Retinal pigment epithelial cell (primary cell): ENCODE data around the gene PPM1J.

Source experiments
- DNase-seq: peaks from one replicate; pipeline ENCODE4 v3.0.0-alpha.2; 2010; ENCODE audit warnings: low read depth
- H3K4me3 ChIP-seq: 2 replicates; pipeline ENCODE4 v1.5.1; 2011; ENCODE audit warnings: mild to moderate bottlenecking, low read length, control low read depth, moderate library complexity
- TF ChIP-seq, protein P1 (sequence below): conservative IDR thresholded peaks from 2 replicates; pipeline ENCODE4 v1.5.1; 2011; ENCODE audit warnings: low read depth, low read length, control low read depth, inconsistent platforms

The PPM1J gene

DNA sequence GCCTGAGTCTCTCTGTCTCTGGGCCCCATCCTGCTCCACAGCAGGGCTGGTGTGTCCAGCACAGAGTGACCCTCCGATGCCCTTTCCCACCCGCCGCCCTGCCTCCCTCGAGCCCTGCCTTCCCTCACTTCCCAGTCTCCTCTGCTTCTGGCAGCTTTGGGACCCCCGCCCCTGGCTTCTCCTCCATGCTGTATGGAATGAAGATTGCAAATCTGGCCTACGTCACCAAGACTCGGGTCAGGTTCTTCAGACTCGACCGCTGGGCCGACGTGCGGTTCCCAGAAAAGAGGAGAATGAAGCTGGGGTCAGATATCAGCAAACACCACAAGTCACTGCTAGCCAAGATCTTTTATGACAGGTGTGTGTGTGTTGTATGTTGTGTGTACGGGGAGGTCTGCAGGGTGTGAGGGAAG is 26.3 kb downstream of the PPM1J start:
- DNase-seq: no peak
- TF ChIP-seq, protein P1, sequence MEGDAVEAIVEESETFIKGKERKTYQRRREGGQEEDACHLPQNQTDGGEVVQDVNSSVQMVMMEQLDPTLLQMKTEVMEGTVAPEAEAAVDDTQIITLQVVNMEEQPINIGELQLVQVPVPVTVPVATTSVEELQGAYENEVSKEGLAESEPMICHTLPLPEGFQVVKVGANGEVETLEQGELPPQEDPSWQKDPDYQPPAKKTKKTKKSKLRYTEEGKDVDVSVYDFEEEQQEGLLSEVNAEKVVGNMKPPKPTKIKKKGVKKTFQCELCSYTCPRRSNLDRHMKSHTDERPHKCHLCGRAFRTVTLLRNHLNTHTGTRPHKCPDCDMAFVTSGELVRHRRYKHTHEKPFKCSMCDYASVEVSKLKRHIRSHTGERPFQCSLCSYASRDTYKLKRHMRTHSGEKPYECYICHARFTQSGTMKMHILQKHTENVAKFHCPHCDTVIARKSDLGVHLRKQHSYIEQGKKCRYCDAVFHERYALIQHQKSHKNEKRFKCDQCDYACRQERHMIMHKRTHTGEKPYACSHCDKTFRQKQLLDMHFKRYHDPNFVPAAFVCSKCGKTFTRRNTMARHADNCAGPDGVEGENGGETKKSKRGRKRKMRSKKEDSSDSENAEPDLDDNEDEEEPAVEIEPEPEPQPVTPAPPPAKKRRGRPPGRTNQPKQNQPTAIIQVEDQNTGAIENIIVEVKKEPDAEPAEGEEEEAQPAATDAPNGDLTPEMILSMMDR: no peak
- no peak overlapping the region for H3K4me3 ChIP-seq

DNA sequence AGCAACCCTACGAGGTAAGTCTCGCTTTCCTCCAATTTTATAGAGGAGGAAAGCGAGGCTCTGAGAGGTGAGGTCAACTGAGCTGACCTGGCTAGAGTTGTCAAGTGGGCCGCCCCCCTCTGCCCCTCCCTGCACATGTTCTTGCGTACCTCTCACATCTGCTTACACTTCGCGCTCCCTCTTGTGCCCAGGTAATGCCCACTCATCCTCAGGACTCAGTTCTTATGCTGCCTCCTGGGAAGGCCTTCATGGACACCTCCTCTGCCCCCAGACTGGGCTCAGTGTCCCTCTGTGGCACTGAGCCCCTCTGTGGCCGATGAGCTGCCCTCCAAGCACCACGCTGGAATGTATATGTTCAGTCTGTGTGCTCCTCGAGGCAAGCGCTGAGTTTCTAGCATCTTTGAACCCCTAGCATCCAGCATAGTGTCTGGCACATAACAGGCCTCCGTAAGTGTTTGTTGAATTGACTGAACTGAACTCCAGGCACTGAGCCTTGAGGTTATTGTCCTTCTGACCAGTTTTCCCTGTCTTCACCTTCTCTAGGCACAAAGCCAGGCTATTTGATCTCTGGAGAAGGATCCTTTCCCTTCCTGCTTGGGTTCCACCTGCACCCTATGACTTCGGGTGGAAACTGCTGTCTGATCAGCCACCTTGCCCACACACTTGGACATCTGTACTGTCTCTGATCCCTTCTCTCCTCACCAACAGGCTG is 27.2 kb downstream of the PPM1J start:
- H3K4me3 ChIP-seq: no peak overlapping the region
- DNase-seq: no peak
- TF ChIP-seq, protein P1: no peak

DNA sequence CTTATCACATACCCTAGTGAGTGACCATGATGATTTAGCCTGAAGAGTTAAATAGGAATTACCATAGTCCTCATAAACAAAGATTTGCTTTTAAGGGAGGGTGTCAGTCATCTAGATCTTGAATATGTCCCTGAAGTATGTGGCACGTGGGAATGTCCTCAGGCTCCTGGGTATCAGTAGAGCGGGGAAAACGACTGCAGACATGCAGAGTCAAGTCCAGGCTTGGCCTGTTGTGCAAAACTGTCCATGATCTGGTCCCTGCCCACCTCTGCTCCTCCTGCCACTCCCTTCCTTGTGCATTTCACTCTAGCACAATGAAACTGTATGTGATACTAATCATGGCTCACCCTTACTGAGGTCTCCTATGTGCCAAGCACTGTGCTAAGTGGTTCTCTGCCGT is 27.8 kb downstream of the PPM1J start:
- TF ChIP-seq, protein P1: no peak
- no peak overlapping the region for H3K4me3 ChIP-seq
- no peak for DNase-seq

DNA sequence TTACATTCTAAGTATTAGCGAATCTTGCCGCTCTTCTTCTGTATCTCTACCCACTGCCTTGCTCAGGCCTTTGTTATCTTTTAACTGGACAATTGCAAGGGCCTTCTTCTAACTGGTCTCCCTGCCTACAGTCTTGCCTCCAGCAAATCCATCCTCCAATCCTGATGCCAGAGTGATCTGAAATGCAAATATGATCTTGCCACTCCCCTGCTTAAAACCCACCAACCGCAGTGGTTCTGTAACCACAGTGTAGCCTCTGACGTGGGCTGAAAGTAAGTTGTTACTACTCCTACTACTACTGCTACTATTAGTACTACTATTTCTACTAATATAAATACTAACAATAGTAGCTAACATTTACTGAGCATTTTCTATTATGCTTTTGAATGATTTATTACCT is 28.3 kb downstream of the PPM1J start:
- TF ChIP-seq, protein P1: no peak
- DNase-seq: no peak
- H3K4me3 ChIP-seq: no peak overlapping the region

DNA sequence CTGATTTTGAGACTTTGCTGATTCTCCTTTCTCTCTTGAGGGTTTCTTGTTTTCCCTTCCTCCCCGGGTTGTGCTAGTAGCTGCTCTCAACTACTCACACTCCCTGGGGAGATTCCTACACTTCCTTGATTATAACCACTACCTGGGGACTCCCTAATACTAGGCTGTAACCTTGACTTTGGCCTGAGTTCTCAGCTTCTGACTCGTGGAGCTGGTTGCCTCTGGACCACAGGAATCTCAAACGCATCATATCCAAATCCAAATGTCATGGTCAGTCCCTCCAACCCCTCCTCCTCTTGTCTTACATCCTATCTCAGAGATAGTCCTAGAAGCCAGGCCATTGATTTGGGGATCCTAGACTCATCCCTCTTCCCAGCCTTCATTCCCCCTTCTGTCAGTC is 28.7 kb downstream of the PPM1J start:
- DNase-seq: no peak
- TF ChIP-seq, protein P1: no peak

DNA sequence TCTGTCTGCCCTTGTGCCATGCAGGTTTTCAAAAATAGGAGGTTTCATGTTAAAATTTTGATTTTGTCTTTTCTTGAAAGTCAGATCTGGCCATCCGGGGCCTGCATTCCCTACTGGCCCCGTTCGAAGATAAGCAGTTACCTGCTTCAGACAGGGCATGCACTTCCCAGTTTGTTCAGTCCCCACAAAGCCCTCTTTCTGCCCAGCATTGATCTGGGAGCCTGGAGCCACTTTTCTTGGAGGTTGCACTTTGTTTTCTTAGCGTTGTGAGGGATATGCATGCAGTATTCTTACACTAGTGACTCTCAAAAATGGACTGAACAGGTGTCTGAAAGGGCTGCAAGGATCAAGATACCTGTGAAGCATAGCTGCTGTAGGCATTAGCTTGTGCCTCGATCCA is 29.2 kb downstream of the PPM1J start:
- DNase-seq: no peak
- TF ChIP-seq, protein P1: no peak
- no peak overlapping the region for H3K4me3 ChIP-seq

More for the DNA sequence above, 28.7 kb downstream of the PPM1J start:
- H3K4me3 ChIP-seq: no peak overlapping the region

DNA sequence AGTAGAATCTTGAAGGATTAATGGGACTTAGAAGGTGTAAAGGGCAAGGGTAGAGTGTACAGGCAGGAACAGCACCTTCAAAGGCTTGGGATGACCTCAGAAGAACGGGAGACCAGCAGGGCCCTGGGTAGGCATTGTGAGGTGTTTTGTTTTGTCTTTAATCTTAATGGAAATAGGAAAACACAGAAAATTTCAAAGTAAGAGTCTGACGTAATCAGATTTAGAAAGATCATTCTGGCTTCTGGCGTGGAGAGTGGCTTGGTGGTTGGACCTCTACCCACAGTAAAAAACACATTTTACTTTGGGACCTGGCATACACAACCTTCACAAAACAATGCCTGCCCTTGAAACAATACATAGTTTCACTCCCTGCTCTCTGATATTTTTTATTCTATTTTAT is 36.5 kb downstream of the PPM1J start:
- DNase-seq: no peak
- TF ChIP-seq, protein P1: no peak
- H3K4me3 ChIP-seq: no peak overlapping the region
